DMS 273 treated with DMSO at 0.1 percent for 48 hours (cell line): Measurements from ENCODE around the gene PECR.
"Not testable (repeated sequence)": the region's sequence is repeated elsewhere in the genome, so short reads cannot be mapped to it uniquely, and the experiment has no call there.

ENCODE experiments used
- DNase-seq: peaks from one replicate; lab custom pipeline; 2025; lab: John Stamatoyannopoulos, UW

PECR gene

GRCh38 chr2:216029416-216030129 lies 52.0 kb downstream of the PECR start:
- no peak for DNase-seq

- no peak for DNase-seq
Measured at GRCh38 chr2:216024779-216025336, 56.8 kb downstream of the PECR start.

GRCh38 chr2:216023055-216023648 lies 58.5 kb downstream of the PECR start:
- DNase-seq = peak; percentile 53

- DNase-seq = no peak
Measured at GRCh38 chr2:216021768-216022565, 59.6 kb downstream of the PECR start.

GRCh38 chr2:216018709-216019108 lies 62.9 kb downstream of the PECR start:
- DNase-seq = no peak

GRCh38 chr2:216017365-216017764 lies 64.2 kb downstream of the PECR start:
- DNase-seq = no peak

GRCh38 chr2:216016581-216016980 lies 65.0 kb downstream of the PECR start:
- DNase-seq = no peak

- no peak for DNase-seq
Measured at GRCh38 chr2:216015722-216016464, 65.7 kb downstream of the PECR start.

GRCh38 chr2:216014986-216015385 lies 66.6 kb downstream of the PECR start:
- no peak for DNase-seq

GRCh38 chr2:216014006-216014405 lies 67.6 kb downstream of the PECR start:
- DNase-seq = no peak

GRCh38 chr2:216013080-216013909 lies 68.3 kb downstream of the PECR start, which contains the start of gene MREG:
Gene MREG (minus strand): TSS chr2:216013551. CDS start chr2:216013327, 224 bp downstream.
- DNase-seq = peak; percentile 74

- no peak for DNase-seq
Measured at GRCh38 chr2:216012830-216013079, 68.9 kb downstream of the PECR start.

GRCh38 chr2:216012133-216012829 lies 69.3 kb downstream of the PECR start:
- no peak for DNase-seq

GRCh38 chr2:216009215-216009614 lies 72.4 kb downstream of the PECR start:
- not testable (repeated sequence) for DNase-seq

- no peak for DNase-seq
Measured at GRCh38 chr2:216008387-216008786, 73.2 kb downstream of the PECR start.

GRCh38 chr2:216006164-216006663 lies 75.4 kb downstream of the PECR start:
- no peak for DNase-seq

GRCh38 chr2:216004697-216005283 lies 76.8 kb downstream of the PECR start:
- DNase-seq = no peak

- DNase-seq = no peak
Measured at GRCh38 chr2:216003876-216004696, 77.5 kb downstream of the PECR start.

- no peak for DNase-seq
Measured at GRCh38 chr2:216002693-216003092, 78.9 kb downstream of the PECR start.
